T-helper 1 cell treated with Interleukin-12 subunit alpha and Interleukin-12 subunit beta and Interleukin-4 antibody, amounts not matched to agents 30 μg/mL and 1 μg/mL, for 36 hours (primary cell): ENCODE data around the gene UNC119.
"Not testable (repeated sequence)": the region's sequence is repeated elsewhere in the genome, so short reads cannot be mapped to it uniquely, and the experiment has no call there.

ENCODE experiments used
- H3K27ac Mint-ChIP-seq: one replicate; pipeline ENCODE4 v1.8.0; 2021; ENCODE audit warnings: mild to moderate bottlenecking, mixed read lengths
- H3K27me3 Mint-ChIP-seq: one replicate; pipeline ENCODE4 v1.8.0; 2021; ENCODE audit warnings: low read depth, mixed read lengths
- H3K36me3 Mint-ChIP-seq: one replicate; pipeline ENCODE4 v1.8.0; 2021; ENCODE audit warnings: low read depth, mixed read lengths
- H3K4me1 Mint-ChIP-seq: one replicate; pipeline ENCODE4 v1.8.0; 2021; ENCODE audit warnings: low read depth, mixed read lengths
- H3K4me3 Mint-ChIP-seq: one replicate; pipeline ENCODE4 v1.8.0; 2021; ENCODE audit warnings: mild to moderate bottlenecking, moderate library complexity, mixed read lengths
- H3K9me3 Mint-ChIP-seq: one replicate; pipeline ENCODE4 v1.8.0; 2021; ENCODE audit warnings: mixed read lengths

UNC119 gene

DNA sequence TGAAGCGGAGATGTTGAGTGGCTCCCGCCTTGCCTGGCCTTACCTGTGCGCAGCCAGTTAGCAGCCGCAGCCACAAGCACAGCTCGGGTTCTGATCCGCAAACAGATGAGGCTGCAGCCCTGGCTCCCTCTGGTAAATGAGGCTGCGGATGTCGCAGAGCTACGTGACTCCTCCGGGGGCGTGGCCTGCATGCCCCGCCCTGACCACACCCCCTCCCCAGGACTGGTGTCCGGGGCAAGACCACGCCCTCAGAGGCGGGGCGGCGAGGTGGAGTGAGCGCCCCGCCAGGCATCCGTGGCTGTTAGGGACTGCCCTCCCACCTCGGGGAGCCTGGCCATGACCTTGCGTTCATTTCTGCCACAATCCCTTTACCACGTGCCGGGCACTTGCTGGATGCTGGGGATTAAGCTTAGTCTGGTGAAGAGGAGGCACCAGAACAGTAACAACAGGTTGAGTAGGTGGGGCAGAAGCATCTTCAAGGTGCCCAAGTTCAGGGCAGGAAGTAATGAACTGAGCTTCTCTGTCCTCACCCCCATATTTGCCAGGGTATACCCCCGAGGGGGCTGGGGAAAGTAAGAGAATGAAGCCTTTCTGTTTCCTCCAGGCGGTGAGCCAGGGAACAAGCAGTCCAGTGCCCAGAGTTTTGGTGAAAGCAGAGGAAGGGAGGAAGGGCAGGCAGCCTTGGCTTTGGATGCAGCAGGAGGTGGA, 24.5 kb upstream of the UNC119 start, which contains the start of gene ALDOC:
Gene ALDOC (minus strand): TSS at position 138 of the 708 bp plus-strand sequence. CDS start 1,363 bp downstream, outside the sequence.
- Mint-ChIP-seq H3K27me3 (no peaks in the 10 kb centered on the region), H3K27ac (peak within 1 kb of the TSS; percentile 87), H3K9me3 (no peaks in the 10 kb centered on the region), H3K36me3 (peaks cover 40% of the 10 kb centered on the region), H3K4me1 (peaks cover 57% of the 10 kb centered on the region), H3K4me3 (peak within 1 kb of the TSS; percentile 96)

DNA sequence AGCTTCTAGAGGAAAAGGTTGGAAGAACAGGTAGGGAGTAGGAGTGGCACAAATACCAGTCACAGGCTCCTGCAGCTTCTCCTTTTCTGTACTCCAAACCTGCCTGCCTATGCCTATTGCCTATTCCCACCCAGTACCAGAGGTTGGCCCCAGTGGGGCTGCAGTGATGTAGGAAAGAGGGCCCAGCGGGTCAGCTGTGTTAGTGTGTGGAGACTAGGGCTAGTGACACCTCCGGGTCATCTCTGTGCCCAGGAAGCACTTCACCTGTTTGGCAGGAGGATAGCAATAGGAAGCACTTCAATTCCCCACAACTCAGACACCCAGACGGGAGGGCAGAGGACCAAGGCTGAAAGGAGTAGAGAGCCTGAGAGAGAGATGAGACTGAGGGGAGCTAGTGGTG, 23.6 kb upstream of the UNC119 start:
- H3K4me3 Mint-ChIP-seq = peak overlapping the region; percentile 96
- H3K4me1 Mint-ChIP-seq = peaks cover 58% of the 10 kb centered on the region
- H3K36me3 Mint-ChIP-seq = peaks cover 40% of the 10 kb centered on the region
- not testable (repeated sequence) for H3K9me3 Mint-ChIP-seq, H3K27me3 Mint-ChIP-seq
- peak overlapping the region; percentile 87 for H3K27ac Mint-ChIP-seq

DNA sequence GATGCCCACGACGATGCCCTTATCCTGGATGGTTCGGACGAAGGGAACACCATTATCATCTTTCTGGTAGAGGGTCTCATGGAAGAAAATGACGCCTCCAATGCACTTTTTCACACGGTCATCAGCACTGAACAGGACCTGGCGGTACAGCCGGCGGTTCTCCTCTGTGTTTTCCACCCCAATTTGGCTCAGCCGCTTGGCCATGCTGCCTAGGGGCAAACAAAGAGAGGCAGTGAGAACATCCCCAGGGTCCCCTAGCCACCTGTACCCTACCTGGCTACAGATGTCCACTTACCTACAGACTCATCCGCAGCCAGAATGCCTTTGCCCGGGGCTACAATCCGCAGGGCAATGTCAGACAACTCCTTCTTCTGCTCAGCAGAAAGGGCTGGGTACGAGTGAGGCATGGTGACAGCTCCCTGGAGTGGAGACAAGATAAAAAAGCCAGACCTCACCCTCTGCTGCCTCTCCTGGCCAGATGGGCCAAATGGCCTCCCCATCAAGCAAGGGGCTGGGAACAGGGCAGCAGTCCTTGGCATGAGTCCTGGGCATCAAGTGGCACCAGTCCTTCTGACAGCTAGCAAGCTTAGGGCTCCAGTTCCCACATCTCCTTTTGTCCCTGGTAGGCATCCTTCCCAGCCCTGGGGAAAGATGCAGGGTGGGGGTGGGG, 22.8 kb upstream of the UNC119 start:
- peaks cover 38% of the 10 kb centered on the region for H3K36me3 Mint-ChIP-seq
- H3K27ac Mint-ChIP-seq = no peak overlapping the region
- peak overlapping the region; percentile 96 for H3K4me3 Mint-ChIP-seq
- H3K9me3 Mint-ChIP-seq = no peaks in the 10 kb centered on the region
- H3K4me1 Mint-ChIP-seq = peaks cover 54% of the 10 kb centered on the region
- no peaks in the 10 kb centered on the region for H3K27me3 Mint-ChIP-seq

- H3K9me3 Mint-ChIP-seq = no peaks in the 10 kb centered on the region
- H3K27me3 Mint-ChIP-seq = no peaks in the 10 kb centered on the region
- peak overlapping the region; percentile 10 for H3K4me3 Mint-ChIP-seq
- H3K4me1 Mint-ChIP-seq = peaks cover 54% of the 10 kb centered on the region
- H3K36me3 Mint-ChIP-seq = peaks cover 36% of the 10 kb centered on the region
- peak overlapping the region; percentile 9 for H3K27ac Mint-ChIP-seq
These were observed 22.1 kb upstream of the UNC119 start for GRCh38 chr17:28574526-28574925.

DNA sequence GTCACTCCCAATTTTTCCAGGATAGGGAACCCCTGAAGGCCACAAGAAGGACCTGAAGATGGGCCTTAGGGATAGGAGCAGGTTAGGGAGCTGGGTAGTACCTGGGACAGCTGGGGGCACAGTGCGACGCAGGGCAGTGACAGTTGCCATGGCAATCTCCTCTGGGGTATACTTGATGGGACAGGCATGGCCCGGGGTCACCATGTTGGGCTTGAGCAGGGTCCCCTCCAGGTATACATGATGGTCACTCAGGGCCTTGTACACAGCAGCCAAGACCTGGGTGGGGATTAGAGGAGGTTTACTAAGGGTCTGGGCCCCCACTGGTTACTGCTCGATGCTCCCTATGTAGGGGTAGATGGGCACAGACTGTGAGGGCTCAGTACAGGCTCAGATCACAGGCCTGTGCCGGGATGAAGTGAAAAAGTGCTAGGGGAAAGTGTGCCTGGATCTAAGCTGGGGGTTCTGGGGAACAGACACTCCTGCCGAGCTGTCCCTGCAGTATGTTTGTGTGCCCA, 21.6 kb upstream of the UNC119 start:
- Mint-ChIP-seq H3K27me3 (no peaks in the 10 kb centered on the region), H3K27ac (peak overlapping the region; percentile 9), H3K9me3 (no peaks in the 10 kb centered on the region), H3K36me3 (peaks cover 31% of the 10 kb centered on the region), H3K4me3 (no peak overlapping the region), H3K4me1 (peaks cover 51% of the 10 kb centered on the region)

- no peak overlapping the region for H3K27ac Mint-ChIP-seq
- H3K36me3 Mint-ChIP-seq = peaks cover 30% of the 10 kb centered on the region
- no peaks in the 10 kb centered on the region for H3K27me3 Mint-ChIP-seq
- H3K9me3 Mint-ChIP-seq = no peaks in the 10 kb centered on the region
- H3K4me3 Mint-ChIP-seq = no peak overlapping the region
- H3K4me1 Mint-ChIP-seq = peaks cover 49% of the 10 kb centered on the region
These were observed 21.1 kb upstream of the UNC119 start for GRCh38 chr17:28573521-28573920.

GRCh38 chr17:28573040-28573380, 20.6 kb upstream of the UNC119 start:
- no peak overlapping the region for H3K4me3 Mint-ChIP-seq
- H3K27me3 Mint-ChIP-seq = no peaks in the 10 kb centered on the region
- H3K9me3 Mint-ChIP-seq = no peaks in the 10 kb centered on the region
- H3K27ac Mint-ChIP-seq = peak overlapping the region; percentile 58
- H3K4me1 Mint-ChIP-seq = peaks cover 51% of the 10 kb centered on the region
- H3K36me3 Mint-ChIP-seq = peaks cover 34% of the 10 kb centered on the region

GRCh38 chr17:28572259-28573039, 20.0 kb upstream of the UNC119 start:
- Mint-ChIP-seq H3K36me3 (peaks cover 38% of the 10 kb centered on the region), H3K4me1 (peaks cover 56% of the 10 kb centered on the region), H3K27ac (peak overlapping the region; percentile 86), H3K9me3 (no peaks in the 10 kb centered on the region), H3K4me3 (peak overlapping the region; percentile 94), H3K27me3 (no peaks in the 10 kb centered on the region)

DNA sequence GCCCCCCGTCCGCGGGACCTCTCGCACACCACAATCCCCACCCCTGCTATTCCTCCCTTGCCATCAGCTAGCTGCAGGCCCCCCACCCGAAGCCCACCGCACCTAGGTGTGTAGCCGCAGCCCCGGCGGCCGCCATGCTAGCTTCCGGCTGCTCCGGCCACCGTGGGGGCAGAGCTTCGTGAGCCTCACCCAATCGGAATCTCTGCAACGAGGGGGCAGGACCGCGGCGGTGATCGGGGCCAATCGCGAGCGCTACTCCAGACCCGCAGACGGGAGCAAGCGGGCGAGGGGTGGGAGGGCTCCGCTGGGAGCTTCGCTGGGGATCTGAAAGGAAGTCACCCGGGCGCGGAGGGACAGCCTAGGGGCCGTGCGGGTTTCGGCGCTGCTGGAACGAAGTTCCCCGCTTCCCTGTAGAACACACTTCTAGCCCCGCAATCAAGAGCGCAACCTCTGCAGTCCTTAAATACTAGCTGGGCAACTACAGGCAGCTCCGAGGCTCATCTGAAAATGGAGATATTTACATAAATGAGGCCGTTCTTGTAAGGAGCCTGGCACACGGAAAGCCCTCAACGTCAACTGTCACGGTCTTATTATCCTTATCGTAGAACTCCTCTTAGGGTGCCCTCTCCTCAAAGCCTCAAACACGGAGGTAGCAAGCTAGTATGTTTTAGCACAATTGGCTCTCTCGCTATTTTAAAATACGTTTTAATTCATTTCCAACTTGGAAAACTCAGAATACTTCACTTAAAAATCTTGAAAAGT, 19.1 kb upstream of the UNC119 start, which contains the start of gene PIGS:
Gene PIGS (minus strand): TSS at position 164 of the 762 bp plus-strand sequence. CDS start 28 bp downstream, at position 136.
- H3K9me3 Mint-ChIP-seq = no peaks in the 10 kb centered on the region
- H3K27me3 Mint-ChIP-seq = no peaks in the 10 kb centered on the region
- peaks cover 55% of the 10 kb centered on the region for H3K4me1 Mint-ChIP-seq
- H3K36me3 Mint-ChIP-seq = peaks cover 37% of the 10 kb centered on the region
- peak within 1 kb of the TSS; percentile 94 for H3K4me3 Mint-ChIP-seq
- H3K27ac Mint-ChIP-seq = peak within 1 kb of the TSS; percentile 92

GRCh38 chr17:28570716-28571360, 18.4 kb upstream of the UNC119 start:
- H3K9me3 Mint-ChIP-seq = no peaks in the 10 kb centered on the region
- H3K4me1 Mint-ChIP-seq = peaks cover 48% of the 10 kb centered on the region
- H3K27ac Mint-ChIP-seq = peak overlapping the region; percentile 92
- peaks cover 32% of the 10 kb centered on the region for H3K36me3 Mint-ChIP-seq
- H3K4me3 Mint-ChIP-seq = peak overlapping the region; percentile 94
- no peaks in the 10 kb centered on the region for H3K27me3 Mint-ChIP-seq

DNA sequence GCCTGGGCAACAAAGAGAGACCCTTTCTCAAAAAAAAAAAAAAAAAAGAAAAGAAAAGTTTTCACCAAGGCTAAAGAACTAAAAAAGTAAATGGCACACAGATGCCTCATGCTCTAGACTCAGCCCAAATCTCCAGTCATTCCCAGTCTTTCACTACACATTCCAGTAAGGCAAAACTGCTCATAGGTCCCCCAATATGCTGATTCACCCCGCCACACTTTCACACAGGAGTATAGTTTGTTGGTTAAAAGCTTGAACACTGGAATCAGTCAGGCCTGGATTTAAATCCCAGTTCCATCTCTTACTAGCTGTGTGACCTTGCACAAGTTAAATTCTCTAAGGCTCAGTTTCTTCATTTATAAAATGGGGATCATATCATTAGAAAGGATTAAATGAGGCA, 17.0 kb upstream of the UNC119 start:
- Mint-ChIP-seq H3K4me3 (no peak overlapping the region), H3K9me3 (no peaks in the 10 kb centered on the region), H3K36me3 (peaks cover 30% of the 10 kb centered on the region), H3K27me3 (no peaks in the 10 kb centered on the region), H3K4me1 (peaks cover 47% of the 10 kb centered on the region), H3K27ac (no peak overlapping the region)

DNA sequence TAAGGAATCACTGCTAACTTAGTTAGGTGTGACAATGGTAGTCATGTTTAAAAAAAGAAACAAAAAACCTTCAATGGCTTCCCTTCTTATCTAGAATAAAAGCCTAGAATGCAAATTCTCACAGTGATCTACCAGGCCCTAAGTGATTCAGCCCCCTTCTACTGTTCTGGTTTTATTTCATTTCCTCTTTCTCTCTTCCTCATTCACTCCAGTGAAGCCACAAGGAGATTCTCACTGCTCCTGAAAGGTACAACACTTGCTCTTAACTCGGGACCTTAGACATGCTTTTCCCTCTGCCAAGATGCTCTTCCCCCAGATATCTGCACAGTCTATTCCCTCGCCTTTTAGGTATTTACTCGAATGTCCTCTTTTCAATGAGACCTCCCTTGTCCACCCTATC, 15.2 kb upstream of the UNC119 start:
- H3K27me3 Mint-ChIP-seq = no peaks in the 10 kb centered on the region
- no peaks in the 10 kb centered on the region for H3K9me3 Mint-ChIP-seq
- H3K36me3 Mint-ChIP-seq = peaks cover 19% of the 10 kb centered on the region
- H3K27ac Mint-ChIP-seq = peak overlapping the region; percentile 37
- H3K4me3 Mint-ChIP-seq = peak overlapping the region; percentile 6
- H3K4me1 Mint-ChIP-seq = peaks cover 36% of the 10 kb centered on the region

DNA sequence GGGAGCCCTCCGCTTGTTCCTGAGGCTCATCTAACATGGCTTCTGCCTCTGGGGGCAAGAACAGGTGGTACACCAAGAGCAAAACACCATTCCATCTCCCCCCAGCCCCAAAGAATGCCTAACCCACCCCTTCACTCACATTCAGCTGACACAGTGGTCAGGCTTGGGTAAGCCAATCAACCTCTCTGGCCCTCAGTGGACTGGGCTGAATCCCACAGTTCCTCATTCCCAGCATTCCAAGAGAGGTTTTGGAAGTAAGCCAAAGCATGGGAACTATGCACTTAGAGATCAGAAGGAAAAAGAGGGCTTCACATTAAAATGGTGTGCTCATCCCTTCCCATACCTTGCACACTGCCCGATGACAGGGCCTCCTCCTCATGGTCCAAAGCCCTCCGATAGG, 11.1 kb upstream of the UNC119 start:
- Mint-ChIP-seq H3K36me3 (peaks cover 30% of the 10 kb centered on the region), H3K4me3 (no peak overlapping the region), H3K27me3 (no peaks in the 10 kb centered on the region), H3K4me1 (peaks cover 16% of the 10 kb centered on the region), H3K27ac (no peak overlapping the region), H3K9me3 (no peaks in the 10 kb centered on the region)
